GM06990 (cell line): ENCODE data around the gene PRDM15.

Experiments used
- DNase-seq: peaks from one replicate; pipeline ENCODE4 v3.0.0-alpha.2; 2011; ENCODE audit not compliant: insufficient read length; ENCODE audit errors: extremely low read depth
- H3K27me3 ChIP-seq: replicated peaks from 2 replicates; pipeline ENCODE4 v1.6.0; 2011; ENCODE audit warnings: low read length; ENCODE audit not compliant: control insufficient read depth, insufficient read depth
- H3K36me3 ChIP-seq: 2 replicates; pipeline ENCODE4 v1.5.1; 2011; ENCODE audit warnings: low read length; ENCODE audit not compliant: control insufficient read depth, insufficient read depth
- H3K4me3 ChIP-seq: replicated peaks from 2 replicates; pipeline ENCODE4 v1.5.1; 2011; ENCODE audit warnings: low read depth, mild to moderate bottlenecking, control low read depth, low read length
- TF ChIP-seq, protein P1 (sequence below): IDR thresholded peaks from 2 replicates; pipeline ENCODE4 v1.5.1; 2011; ENCODE audit warnings: low read length, control low read depth, mild to moderate bottlenecking, inconsistent platforms; ENCODE audit not compliant: insufficient read depth, poor library complexity, severe bottlenecking

Gene PRDM15

DNA sequence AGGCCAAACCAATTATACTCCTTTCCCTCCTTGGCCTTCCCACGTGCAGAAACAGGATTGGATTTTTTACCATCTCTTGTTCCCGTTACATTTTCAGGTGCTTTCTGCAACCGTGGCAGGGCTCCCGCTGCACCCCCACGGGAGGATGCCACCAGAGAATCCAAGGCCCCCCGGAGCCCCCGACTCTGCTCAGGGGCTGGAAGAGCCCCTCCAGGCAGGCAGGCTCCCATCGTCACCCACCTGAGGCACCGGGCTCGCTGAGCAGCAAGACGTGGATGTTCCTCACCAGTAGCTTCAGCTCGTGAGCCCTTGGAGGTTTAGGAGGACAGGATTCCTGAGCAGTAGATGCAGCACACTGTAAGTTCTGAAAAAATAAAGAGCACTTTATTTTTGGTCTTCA, 35.2 kb upstream of the PRDM15 start:
- TF ChIP-seq, protein P1, sequence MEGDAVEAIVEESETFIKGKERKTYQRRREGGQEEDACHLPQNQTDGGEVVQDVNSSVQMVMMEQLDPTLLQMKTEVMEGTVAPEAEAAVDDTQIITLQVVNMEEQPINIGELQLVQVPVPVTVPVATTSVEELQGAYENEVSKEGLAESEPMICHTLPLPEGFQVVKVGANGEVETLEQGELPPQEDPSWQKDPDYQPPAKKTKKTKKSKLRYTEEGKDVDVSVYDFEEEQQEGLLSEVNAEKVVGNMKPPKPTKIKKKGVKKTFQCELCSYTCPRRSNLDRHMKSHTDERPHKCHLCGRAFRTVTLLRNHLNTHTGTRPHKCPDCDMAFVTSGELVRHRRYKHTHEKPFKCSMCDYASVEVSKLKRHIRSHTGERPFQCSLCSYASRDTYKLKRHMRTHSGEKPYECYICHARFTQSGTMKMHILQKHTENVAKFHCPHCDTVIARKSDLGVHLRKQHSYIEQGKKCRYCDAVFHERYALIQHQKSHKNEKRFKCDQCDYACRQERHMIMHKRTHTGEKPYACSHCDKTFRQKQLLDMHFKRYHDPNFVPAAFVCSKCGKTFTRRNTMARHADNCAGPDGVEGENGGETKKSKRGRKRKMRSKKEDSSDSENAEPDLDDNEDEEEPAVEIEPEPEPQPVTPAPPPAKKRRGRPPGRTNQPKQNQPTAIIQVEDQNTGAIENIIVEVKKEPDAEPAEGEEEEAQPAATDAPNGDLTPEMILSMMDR, result no peak
- Histone ChIP-seq H3K27me3 (no peaks in the 10 kb centered on the region), H3K4me3 (no peak overlapping the region), H3K36me3 (peaks cover 26% of the 10 kb centered on the region)
- DNase-seq, result no peak

DNA sequence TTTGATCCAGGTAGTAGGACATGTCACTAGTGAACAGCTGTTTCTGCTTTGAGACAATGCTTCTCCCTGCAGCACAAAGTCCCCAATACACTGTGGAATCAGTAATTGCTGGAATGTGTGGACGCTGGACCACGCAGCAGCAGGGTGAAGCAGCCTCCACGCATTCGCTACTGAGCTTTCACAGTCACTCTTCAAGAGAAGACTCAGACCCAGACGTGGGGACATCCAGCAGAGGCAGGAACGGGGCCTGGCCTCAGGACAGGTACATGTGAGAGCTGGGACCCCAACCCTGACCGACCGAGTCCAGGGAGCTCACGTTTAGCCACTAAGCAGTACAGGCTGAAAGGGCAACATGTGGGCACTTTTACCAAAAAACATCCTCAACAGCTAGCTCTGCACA, 34.1 kb upstream of the PRDM15 start:
- no peak overlapping the region for H3K4me3 ChIP-seq
- H3K36me3 ChIP-seq, result peaks cover 23% of the 10 kb centered on the region
- TF ChIP-seq, protein P1, result no peak

DNA sequence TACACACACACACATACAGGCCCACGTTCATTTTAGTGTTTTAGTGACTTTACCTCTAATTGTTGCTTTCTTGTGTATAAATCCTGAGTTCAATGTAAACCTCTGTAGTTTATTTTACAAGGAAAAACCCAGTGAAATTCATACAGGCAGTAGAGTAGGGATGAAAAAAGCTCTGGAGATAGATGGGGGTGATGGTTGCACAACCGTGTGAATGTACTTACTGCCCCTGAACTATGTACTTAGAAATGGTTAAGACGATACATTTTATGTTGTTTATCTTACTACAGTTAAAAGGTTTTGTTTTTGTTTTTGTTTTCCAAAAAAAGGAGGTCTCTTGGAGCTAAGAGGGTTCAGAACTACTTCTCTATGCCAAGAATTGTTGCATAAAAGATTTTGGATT, 29.7 kb upstream of the PRDM15 start:
- Histone ChIP-seq H3K36me3 (peaks cover 13% of the 10 kb centered on the region), H3K4me3 (no peak overlapping the region), H3K27me3 (no peaks in the 10 kb centered on the region)
- TF ChIP-seq, protein P1, result no peak
- no peak for DNase-seq

More for the DNA sequence above, 34.1 kb upstream of the PRDM15 start:
- no peak for DNase-seq
- no peaks in the 10 kb centered on the region for H3K27me3 ChIP-seq

DNA sequence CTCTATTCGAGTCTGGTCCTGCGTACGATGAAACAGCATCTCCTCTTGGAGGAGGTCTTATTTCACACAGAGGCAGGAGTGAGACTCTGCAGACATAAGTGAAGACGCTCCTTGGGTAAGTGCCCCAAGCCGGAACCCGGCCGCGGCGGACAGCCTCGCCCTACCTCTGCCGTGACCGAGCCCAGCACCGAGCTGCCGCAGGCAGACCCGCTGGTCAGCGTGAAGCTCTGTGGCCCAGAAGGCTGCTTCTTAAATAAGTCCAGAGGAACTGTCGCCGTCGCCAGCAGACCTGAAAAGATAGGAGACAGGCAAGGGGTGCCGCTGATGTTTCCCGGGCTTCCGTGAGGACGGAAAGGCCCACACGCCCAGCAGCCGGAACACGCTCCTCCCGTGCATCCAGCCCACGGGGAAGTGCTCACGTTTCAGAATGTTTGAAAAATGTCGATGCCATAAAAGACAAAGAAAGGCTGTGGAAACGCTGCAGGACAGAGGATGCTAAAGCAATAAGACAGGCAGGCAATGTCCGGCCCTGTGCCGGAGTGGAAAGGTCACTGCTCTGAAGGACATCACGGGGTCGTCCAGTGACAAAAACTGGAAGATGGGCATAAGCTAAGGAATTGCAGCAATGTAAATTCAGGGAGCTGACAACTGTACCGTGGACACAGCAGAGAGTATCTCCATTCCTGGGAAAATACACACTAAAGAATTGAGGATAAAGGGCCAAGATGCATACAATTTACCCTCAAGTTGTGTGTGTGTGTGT, 28.5 kb upstream of the PRDM15 start:
- no peaks in the 10 kb centered on the region for H3K27me3 ChIP-seq
- TF ChIP-seq, protein P1, result no peak
- no peak for DNase-seq
- H3K4me3 ChIP-seq, result no peak overlapping the region
- H3K36me3 ChIP-seq, result peaks cover 10% of the 10 kb centered on the region

DNA sequence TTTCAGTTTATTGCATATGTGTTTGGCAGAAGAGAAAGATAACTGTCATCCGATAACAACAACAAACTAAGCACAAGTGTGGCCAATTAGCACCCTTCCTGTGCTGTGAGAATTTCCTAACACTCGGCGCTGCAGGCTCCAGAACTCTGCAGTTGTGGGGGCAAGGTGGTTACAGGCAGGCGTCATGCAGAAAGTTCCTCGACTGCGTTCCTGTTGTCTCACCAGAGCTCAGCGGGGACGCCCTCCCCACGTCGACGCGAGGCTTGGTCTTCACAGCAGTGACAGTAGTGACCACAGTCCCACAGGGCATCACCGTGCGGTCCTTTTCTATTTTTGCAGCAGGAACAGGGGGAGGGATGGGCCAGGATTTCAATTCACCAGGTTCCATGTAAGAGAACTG, 27.6 kb upstream of the PRDM15 start:
- H3K4me3 ChIP-seq, result no peak overlapping the region
- peaks cover 10% of the 10 kb centered on the region for H3K36me3 ChIP-seq
- TF ChIP-seq, protein P1, result no peak
- no peaks in the 10 kb centered on the region for H3K27me3 ChIP-seq
- DNase-seq, result no peak
